Rectal smooth muscle tissue (tissue), 1 donor: ENCODE data around the gene EGFL7.

Experiments used
- H3K27ac ChIP-seq: one replicate; pipeline ENCODE4 v1.7.0; 2013; ENCODE audit warnings: low read depth, low read length, inconsistent platforms
- H3K27me3 ChIP-seq: one replicate; pipeline ENCODE4 v1.7.0; 2013; ENCODE audit warnings: low read length; ENCODE audit not compliant: control insufficient read depth, insufficient read depth
- H3K36me3 ChIP-seq: one replicate; pipeline ENCODE4 v1.7.0; 2013; ENCODE audit warnings: low read length; ENCODE audit not compliant: control insufficient read depth, insufficient read depth
- H3K4me1 ChIP-seq: one replicate; pipeline ENCODE4 v1.7.0; 2013; ENCODE audit warnings: low read length; ENCODE audit not compliant: control insufficient read depth, insufficient read depth
- H3K4me3 ChIP-seq: one replicate; pipeline ENCODE4 v1.7.0; 2013; ENCODE audit warnings: low read length
- H3K9ac ChIP-seq: one replicate; pipeline ENCODE4 v1.7.0; 2013; ENCODE audit warnings: low read length

The EGFL7 gene

DNA sequence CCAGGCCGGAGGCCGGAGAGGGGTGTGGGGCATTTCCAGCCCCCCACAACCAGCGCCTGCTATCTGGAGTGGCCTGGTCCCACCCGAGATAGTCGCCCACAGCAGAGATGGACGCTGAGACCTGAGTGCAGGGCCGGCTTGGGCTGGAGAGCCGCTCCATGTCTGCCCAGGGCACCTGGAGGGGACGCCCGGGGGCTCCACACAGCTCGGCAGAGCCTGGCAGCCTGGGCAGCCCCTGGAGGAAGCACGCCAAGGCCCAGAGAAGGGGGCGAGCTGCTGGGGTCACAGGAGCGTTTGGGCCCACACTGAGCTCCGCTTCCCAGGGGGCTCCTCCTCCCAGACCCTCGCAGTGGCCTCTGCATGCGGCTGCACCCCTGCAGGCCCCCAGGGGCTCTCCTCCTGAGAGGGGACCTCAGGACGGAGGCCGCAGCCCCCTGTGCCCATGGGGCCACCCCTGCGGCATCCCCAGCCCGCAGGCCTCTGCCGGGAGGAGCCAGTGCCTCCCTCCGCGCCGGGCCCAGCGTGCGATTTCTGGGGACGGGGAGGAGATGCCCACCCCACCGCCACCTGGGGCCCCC, 42.2 kb upstream of the EGFL7 start:
- no peaks in the 10 kb centered on the region for H3K36me3 ChIP-seq
- no peaks in the 10 kb centered on the region for H3K27me3 ChIP-seq
- peaks cover 4% of the 10 kb centered on the region for H3K4me1 ChIP-seq
- no peak overlapping the region for H3K9ac ChIP-seq
- no peak overlapping the region for H3K27ac ChIP-seq
- H3K4me3 ChIP-seq, result no peak overlapping the region

DNA sequence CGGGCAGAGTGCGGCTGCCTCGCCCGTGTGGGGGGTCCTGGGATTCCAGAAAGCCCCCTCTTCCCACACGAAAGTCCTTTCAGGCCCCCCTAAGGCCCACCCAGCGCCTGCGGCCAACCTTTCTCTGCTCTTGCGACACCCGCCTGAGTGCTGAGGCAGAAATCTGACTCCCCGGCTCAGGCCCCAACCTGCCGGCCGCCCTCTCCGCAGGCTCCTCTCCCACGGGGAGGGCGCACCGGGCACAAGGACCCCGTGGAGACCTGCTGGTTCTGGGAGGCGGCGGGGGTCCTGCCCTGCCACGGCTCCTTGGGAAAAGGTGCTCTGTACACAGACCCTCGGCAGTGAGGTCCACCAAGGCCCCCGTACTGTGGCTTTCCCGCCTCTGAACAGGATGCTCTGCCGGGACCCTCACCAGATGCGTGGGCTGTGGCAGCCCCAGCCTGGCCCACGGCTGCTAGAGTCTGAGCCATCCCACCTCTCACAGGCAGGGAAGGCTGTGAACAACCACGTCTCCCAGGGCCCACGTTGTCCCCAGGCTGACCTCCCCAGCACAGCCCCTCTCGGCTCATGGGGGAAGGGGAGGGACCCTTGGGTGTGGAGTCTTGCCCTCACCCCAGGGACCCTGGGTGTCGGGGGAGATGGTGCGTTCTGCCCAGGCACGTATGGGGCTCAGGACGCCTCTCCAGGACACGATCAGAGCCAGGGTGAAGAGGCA, 41.5 kb upstream of the EGFL7 start:
- Histone ChIP-seq H3K27ac (no peak overlapping the region), H3K9ac (no peak overlapping the region), H3K36me3 (no peaks in the 10 kb centered on the region), H3K4me3 (no peak overlapping the region), H3K27me3 (no peaks in the 10 kb centered on the region), H3K4me1 (peaks cover 5% of the 10 kb centered on the region)

DNA sequence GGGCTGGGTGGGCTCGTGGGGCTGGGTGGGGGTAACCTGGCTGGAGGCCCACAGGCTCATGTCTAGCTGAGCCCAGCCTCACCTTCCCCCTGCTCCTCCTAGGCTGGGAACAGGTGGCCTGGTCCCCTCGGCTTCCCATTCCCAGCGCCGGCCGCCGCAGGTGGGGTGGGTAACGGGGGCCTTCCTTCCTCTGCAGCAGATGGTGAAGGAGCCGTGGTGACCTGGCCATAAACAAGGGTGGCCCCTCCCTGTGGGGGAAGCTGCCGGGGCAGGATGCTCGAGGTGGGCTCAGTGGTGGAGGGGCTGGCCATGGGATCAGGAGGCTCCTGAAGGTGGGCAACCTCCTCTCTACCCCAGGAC, 41.0 kb upstream of the EGFL7 start:
- H3K27me3 ChIP-seq, result no peaks in the 10 kb centered on the region
- H3K4me3 ChIP-seq, result no peak overlapping the region
- peaks cover 5% of the 10 kb centered on the region for H3K4me1 ChIP-seq
- H3K36me3 ChIP-seq, result no peaks in the 10 kb centered on the region
- no peak overlapping the region for H3K9ac ChIP-seq
- no peak overlapping the region for H3K27ac ChIP-seq

DNA sequence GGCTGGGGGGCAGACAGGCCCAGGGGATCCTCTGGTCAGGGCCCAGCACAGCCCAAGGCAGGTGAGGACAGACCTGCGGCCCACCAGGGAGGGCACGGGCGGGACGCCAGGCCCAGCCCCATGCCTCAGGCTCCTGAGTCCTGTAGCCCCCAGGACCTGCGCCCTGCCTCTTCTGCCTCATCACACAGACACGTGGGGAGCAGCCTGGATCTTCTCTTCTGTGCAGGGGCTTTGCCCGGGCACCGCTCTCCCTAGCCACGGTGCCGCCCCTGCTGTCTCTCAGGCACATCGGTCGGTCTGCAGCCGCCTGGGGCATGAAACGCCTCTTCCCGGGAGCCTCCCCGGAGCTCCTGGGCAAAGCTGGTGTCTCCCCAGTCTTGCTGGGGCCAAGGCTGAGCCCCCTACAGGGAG, 40.2 kb upstream of the EGFL7 start:
- Histone ChIP-seq H3K4me3 (no peak overlapping the region), H3K27ac (no peak overlapping the region), H3K36me3 (no peaks in the 10 kb centered on the region), H3K4me1 (peaks cover 5% of the 10 kb centered on the region), H3K9ac (no peak overlapping the region), H3K27me3 (no peaks in the 10 kb centered on the region)

DNA sequence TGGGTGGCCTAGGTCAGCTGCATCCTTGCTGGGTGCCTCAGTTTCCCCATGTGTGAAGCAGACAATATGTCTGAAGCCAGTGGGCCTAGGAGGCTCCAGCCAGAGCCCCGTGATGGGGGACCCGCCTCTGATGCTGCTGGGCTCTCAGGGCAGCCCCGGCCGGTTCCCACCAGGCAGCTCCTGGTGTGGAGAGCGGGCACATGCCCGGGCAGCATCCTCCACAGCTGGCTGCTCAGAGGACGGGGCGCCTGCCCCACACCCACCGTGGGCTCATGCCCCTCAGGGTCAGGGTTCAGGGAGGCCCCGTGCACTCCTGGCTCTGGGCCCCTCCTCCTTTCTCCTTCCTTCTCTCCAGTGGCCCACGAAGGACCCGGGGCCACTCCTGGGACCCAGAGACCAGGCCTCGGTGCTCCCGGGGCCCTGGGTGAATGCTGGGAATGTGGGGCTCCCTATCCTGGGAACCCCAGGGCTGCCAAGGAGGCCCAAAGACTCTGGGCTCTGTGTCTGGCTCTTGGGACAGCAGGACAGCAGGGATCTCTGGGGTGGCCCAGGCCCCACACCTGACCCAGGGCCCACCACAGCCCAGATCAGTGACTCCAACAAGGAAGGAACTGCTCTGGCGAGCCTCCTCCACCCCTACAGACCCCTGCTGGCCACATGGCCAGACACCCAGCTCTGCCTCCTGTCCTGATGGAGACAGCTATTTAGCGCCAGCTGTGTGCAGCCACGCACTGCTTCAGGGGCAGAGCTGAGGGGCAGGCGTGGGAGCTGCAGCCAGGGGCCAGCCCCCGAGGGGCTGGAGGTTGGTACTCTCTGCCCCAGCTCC, 39.5 kb upstream of the EGFL7 start:
- no peak overlapping the region for H3K27ac ChIP-seq
- H3K27me3 ChIP-seq, result no peaks in the 10 kb centered on the region
- H3K36me3 ChIP-seq, result no peaks in the 10 kb centered on the region
- peaks cover 5% of the 10 kb centered on the region for H3K4me1 ChIP-seq
- H3K4me3 ChIP-seq, result no peak overlapping the region
- H3K9ac ChIP-seq, result no peak overlapping the region

DNA sequence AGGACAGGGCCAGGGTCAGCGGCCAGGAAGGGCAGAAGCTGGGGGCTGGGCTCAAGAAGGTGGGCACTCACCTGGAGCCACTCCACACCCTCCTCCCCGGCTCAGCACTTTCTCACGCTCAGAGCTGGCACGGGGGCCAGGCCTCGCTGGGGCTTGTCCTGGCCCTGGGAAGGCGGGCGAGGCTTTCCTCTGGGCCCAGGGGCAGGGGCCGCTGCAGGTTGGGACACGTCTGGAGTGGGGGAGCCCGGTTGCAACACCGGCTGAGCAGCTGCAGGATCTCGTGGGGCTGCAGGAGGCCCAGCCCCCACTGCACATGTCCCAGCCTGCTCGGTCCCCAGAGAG, 38.9 kb upstream of the EGFL7 start:
- Histone ChIP-seq H3K4me1 (peaks cover 5% of the 10 kb centered on the region), H3K4me3 (no peak overlapping the region), H3K9ac (no peak overlapping the region), H3K36me3 (no peaks in the 10 kb centered on the region), H3K27ac (no peak overlapping the region), H3K27me3 (no peaks in the 10 kb centered on the region)

DNA sequence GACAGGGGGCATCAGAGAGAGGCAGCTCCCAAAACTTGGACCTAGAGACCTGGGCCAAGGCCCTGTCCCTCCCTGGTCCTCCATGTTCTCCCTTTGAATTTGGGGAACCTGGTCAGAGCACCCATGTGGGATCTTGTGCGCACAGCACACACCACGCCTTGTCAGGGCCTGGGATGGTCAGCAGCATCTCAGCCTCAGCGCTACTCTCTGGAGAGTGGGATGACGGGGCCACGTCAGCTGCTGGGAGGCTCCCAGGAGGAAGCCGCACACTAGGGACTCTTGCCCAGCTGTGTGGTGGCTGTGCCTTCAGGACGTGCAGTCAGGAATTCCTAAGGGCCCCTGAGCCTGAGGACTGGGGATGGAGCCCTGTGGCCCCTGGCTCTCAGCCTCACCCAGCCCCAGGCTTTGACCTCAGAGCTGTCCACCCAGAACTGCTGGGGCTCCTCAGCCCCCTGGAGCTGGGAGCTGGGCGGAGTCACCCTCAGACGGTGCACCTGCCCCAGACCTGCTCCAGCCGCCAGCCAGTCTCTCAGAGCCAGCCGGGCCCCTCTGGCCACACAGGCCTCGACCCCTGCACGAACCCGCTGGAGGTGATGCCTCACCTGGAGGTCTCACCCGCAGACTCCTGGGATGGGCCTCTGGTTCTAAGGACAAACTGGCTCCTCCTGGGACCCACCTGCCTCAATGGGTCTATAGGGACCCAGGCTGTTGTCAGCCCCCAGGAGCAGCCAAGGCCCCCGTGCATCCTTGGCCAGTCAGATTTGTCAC, 38.3 kb upstream of the EGFL7 start:
- H3K27me3 ChIP-seq, result no peaks in the 10 kb centered on the region
- peaks cover 5% of the 10 kb centered on the region for H3K4me1 ChIP-seq
- H3K36me3 ChIP-seq, result no peaks in the 10 kb centered on the region
- H3K4me3 ChIP-seq, result no peak overlapping the region
- no peak overlapping the region for H3K9ac ChIP-seq
- no peak overlapping the region for H3K27ac ChIP-seq

DNA sequence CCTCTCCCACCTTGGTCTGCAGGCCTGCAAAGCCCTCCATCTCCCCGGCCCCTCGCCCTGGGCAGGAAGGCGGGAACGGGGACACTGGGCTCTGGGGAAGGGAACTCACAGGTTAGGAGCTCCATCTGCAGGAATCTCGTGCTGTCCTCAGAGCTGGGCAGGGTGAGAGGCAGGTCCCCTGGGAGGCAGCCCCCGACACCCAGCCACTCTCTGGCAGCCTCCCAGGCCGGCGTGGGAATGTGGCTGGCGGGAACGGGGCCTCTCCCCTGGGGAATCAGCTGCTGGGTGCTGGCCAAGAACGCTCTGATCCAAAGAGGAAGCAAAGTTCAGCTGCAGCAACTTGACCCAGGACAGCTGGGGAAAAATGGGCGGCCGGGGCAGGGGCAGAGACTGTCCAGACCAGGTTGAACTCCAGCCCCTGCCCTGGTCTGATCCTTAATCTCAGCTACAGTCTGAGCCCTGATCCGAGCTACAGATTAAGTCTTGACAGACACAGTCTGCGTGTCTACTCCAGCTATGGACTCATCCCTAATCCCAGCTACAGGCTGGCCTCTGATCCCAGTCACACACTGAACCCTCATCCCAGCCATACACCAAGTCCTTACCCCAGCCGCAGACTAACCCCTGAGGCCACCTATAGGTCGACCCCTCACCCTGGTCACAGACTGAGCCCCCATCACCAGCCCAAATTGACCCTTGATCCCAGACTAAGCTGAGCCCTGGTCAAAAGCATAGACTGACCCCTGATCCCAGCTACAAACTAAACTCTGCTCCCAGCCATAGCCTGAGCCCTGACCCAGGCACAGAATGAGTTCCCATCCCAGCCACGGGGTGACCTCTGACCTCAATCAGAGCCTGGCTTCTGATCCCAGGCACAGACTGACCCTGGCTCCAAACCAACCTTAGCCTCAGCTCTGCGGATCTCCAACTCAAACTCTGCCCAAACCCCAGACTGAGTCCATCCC, 37.3 kb upstream of the EGFL7 start:
- Histone ChIP-seq H3K27ac (no peak overlapping the region), H3K4me3 (no peak overlapping the region)

DNA sequence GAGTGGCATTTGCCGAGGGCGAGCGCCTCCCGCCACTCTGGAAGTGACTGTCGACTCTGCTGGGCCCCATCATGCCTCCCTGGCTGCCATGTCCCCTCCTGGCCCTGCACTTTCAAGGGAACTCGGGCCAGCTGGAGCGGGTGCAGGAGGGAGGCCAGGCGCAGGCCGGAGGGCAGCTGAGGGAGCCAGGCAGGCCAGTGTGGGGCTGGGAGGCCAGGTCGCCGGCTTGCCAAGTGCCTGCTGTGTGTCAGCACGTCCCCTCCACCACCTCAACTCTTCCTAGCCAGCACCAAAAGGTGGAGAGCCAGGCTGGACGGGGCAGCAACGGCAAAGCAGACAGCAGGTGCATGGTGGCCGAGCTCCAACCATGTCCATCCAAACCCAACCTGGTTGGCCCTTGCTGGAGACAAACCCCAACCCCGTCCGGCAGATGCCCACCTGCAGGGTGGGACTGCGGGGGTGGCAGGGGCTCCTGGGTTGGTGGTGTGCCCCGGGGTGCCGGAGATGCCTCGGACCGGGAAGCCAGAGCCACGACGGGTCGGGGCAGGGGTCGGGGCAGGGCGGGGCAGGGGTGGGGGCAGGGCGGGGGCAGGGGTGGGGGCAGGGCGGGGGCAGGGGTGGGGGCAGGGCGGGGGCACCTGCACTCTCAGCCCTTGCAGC, 36.5 kb upstream of the EGFL7 start:
- Histone ChIP-seq H3K4me1 (peaks cover 5% of the 10 kb centered on the region), H3K27me3 (no peaks in the 10 kb centered on the region), H3K27ac (no peak overlapping the region), H3K36me3 (no peaks in the 10 kb centered on the region), H3K9ac (no peak overlapping the region), H3K4me3 (no peak overlapping the region)

More for the DNA sequence above, 37.3 kb upstream of the EGFL7 start:
- Histone ChIP-seq H3K9ac (no peak overlapping the region), H3K36me3 (no peaks in the 10 kb centered on the region), H3K27me3 (no peaks in the 10 kb centered on the region), H3K4me1 (peaks cover 5% of the 10 kb centered on the region)

DNA sequence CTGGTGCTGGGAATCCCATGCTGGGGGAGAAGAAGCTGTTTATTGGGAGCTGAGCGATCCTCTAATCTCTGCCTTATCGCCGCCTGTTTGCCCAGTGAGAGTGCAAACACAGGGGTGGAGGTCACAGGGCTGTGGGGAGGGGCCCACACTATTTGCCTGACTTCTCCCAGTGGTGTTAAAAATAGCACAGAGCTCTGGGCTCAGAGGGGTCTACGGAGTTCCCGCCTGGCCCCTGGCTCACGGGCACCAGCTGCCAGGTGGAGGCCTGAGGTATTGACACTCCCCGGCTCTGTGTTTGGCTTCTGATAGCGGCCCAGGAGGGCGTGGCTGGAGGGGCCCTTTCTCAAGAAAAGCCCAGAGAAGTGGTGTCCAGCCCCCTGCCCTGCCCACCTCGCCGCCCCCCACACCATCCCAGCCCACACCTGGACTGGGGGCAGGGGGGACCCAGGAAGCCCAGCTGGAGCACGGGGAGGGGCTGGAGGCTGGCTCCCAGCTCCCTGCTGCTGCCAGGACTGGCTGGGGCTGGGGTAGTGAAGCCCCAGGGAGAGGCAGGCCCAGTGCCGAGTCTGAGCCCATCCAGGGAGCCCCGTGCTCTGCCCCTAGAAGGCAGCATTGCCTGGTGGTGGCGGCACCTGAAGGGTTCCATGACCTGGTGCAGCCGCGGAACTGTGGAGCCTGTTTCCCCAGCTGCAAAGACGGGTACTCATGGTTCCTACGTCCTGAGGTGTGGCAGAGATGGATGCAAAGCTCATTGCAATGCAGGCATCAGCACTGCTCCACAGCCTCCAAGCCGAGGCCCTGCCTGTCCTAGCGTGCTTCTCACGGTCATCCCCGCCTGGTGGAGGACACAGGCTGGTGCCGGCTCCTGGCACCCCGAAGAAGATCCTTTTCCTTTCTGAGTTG, 35.7 kb upstream of the EGFL7 start:
- H3K27ac ChIP-seq, result no peak overlapping the region
- H3K4me3 ChIP-seq, result no peak overlapping the region
- no peaks in the 10 kb centered on the region for H3K27me3 ChIP-seq
- no peaks in the 10 kb centered on the region for H3K36me3 ChIP-seq
- H3K4me1 ChIP-seq, result peaks cover 5% of the 10 kb centered on the region
- H3K9ac ChIP-seq, result no peak overlapping the region
